ENCODE results near the gene HTT.

HTT gene

DNA sequence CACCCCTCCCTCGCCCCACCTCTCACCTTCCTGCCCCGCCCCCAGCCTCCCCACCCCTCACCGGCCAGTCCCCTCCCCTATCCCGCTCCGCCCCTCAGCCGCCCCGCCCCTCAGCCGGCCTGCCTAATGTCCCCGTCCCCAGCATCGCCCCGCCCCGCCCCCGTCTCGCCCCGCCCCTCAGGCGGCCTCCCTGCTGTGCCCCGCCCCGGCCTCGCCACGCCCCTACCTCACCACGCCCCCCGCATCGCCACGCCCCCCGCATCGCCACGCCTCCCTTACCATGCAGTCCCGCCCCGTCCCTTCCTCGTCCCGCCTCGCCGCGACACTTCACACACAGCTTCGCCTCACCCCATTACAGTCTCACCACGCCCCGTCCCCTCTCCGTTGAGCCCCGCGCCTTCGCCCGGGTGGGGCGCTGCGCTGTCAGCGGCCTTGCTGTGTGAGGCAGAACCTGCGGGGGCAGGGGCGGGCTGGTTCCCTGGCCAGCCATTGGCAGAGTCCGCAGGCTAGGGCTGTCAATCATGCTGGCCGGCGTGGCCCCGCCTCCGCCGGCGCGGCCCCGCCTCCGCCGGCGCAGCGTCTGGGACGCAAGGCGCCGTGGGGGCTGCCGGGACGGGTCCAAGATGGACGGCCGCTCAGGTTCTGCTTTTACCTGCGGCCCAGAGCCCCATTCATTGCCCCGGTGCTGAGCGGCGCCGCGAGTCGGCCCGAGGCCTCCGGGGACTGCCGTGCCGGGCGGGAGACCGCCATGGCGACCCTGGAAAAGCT, at the start of gene HTT, which contains the start of gene HTT-AS:
HTT (plus strand) TSS at position 604 of the 768 bp plus-strand sequence; CDS start at position 749, 145 bp downstream.
HTT-AS (minus strand) TSS at position 461 of the 768 bp plus-strand sequence.
- peak; percentile 84 to 98 for DNase-seq (ENCODE audit: low spot score in 2 of 2)
- in situ Hi-C loops (cut with MboI; ENCODE audit: low sequenced_read_pairs), result no loop called here
- Histone ChIP-seq H3K27me3 (ENCODE audit: low read depth) (no peaks in the 10 kb centered on the region), H3K4me3 (peak within 1 kb of the TSS; percentile 100), H3K9me3 (no peaks in the 10 kb centered on the region), H3K36me3 (replicated peaks) (no peaks in the 10 kb centered on the region), H3K4me1 (peaks cover 5% of the 10 kb centered on the region)

DNA sequence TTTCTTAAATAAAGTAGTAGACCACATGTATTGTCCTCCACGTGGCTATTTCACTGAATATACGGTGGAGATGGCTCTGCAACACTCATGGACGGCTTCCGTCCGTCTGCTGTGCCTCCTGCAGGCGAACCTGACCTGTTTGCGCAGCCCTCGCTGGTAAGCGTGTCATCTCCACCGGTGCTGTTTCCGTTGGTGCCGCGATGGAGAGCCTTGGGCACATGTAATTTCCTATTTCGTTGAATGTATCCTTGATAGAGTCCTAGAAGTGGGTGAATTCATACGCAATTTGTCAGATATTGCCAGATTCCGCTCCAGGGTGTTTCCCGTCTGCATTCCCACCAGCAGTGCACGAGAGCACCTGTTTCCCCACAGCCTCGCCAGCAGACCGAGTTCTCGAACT, 48.6 kb upstream of the HTT start:
- DNase-seq (ENCODE audit: low spot score in 2 of 2), result no peak
- Histone ChIP-seq H3K9me3 (no peaks in the 10 kb centered on the region), H3K4me3 (no peak overlapping the region), H3K4me1 (no peaks in the 10 kb centered on the region), H3K36me3 (replicated peaks) (no peaks in the 10 kb centered on the region), H3K27me3 (ENCODE audit: low read depth) (no peaks in the 10 kb centered on the region)
- in situ Hi-C loops (cut with MboI; ENCODE audit: low sequenced_read_pairs), result no loop called here

DNA sequence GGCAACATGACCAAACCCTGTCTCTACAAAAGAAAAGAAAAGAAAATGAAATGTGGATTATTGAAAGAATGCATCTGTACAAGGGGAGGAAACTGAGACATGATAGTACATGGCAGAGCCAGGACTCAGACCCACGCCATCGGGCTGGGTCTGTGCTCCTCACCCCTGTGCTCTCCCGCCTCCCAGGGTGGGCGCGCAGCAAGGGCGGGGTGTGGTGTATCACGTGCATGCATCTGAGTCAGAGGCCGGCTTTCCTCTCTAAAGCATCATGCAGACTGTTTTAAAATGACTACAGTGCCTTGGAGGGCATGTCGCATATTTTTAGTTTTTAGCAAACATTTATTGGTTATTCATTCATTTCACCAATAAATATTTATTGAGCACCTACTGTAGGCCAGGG, 47.9 kb upstream of the HTT start:
- DNase-seq (ENCODE audit: low spot score in 2 of 2), result no peak
- H3K36me3 ChIP-seq (replicated peaks), result no peaks in the 10 kb centered on the region
- in situ Hi-C loops (cut with MboI; ENCODE audit: low sequenced_read_pairs), result no loop called here
- no peak overlapping the region for H3K4me3 ChIP-seq
- no peaks in the 10 kb centered on the region for H3K27me3 ChIP-seq (ENCODE audit: low read depth)
- H3K9me3 ChIP-seq, result no peaks in the 10 kb centered on the region
- no peaks in the 10 kb centered on the region for H3K4me1 ChIP-seq

DNA sequence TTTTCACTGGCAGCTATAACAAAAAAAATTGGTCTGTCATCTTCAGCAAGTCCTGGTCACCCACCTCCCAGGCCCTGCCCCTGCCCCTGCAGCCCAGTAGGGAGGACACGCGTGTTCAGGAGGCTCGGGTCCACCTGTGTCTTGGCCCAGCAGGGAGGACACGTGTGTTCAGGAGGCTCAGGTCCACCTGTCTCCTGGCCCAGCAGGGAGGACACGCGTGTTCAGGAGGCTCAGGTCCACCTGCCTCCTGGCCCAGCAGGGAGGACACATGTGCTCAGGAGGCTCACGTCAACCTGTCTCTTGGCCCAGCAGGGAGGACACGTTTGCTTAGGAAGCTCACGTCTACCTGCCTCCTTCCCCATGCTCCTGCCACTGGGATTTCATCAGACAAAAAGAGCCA, 45.0 kb upstream of the HTT start:
- H3K4me1 ChIP-seq, result no peaks in the 10 kb centered on the region
- no peak overlapping the region for H3K4me3 ChIP-seq
- H3K36me3 ChIP-seq (replicated peaks), result no peaks in the 10 kb centered on the region
- no peaks in the 10 kb centered on the region; the same call in 1 of the 2 replicates for H3K27me3 ChIP-seq (ENCODE audit: low read depth)
- H3K9me3 ChIP-seq, result no peaks in the 10 kb centered on the region
- in situ Hi-C loops (cut with MboI; ENCODE audit: low sequenced_read_pairs), result no loop called here
- no peak for DNase-seq (ENCODE audit: low spot score in 2 of 2)

DNA sequence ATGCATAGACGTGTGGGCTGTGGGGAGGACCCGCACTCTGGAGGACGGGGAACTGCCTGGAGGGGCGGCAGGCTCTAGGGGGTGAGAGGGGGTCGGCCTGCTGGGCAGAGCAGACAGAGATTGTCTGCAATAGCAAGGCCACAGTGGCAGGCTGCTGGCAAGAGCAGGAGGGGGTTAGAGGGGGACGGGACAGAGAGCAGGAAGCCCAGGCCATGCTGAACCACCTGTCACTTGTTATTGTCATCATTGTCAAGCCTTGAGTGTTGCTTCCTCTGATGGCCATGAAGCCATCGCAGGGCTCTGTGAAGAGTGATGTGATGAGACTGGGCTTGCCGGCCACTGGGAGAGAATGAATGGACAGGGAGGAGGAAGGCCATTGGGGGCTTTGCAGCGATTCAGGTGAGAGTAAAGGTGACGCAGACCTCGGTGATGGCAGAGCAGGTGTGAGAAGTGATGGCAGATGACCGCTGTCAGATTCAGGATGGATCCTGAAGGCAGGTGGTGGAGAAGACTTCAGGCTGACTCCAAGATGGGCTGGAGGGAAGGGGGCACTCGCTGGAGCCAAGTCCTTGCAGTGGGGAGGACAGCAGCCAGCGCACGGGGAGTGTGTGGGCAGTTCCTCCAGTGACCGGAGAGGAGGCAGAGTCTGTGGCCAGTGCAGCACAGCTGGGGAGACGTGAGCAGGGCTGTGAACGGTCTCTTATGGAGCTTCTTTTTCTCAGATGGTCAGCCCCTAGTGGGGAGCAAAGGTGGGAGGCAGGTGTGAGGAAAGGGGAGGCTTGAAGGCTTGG, 43.7 kb upstream of the HTT start:
- H3K9me3 ChIP-seq, result no peaks in the 10 kb centered on the region
- no peaks in the 10 kb centered on the region; the same call in 1 of the 2 replicates for H3K27me3 ChIP-seq (ENCODE audit: low read depth)
- H3K4me3 ChIP-seq, result no peak overlapping the region
- in situ Hi-C loops (cut with MboI; ENCODE audit: low sequenced_read_pairs), result no loop called here
- no peak for DNase-seq (ENCODE audit: low spot score in 2 of 2)
- no peaks in the 10 kb centered on the region for H3K4me1 ChIP-seq
- H3K36me3 ChIP-seq (replicated peaks), result no peaks in the 10 kb centered on the region

DNA sequence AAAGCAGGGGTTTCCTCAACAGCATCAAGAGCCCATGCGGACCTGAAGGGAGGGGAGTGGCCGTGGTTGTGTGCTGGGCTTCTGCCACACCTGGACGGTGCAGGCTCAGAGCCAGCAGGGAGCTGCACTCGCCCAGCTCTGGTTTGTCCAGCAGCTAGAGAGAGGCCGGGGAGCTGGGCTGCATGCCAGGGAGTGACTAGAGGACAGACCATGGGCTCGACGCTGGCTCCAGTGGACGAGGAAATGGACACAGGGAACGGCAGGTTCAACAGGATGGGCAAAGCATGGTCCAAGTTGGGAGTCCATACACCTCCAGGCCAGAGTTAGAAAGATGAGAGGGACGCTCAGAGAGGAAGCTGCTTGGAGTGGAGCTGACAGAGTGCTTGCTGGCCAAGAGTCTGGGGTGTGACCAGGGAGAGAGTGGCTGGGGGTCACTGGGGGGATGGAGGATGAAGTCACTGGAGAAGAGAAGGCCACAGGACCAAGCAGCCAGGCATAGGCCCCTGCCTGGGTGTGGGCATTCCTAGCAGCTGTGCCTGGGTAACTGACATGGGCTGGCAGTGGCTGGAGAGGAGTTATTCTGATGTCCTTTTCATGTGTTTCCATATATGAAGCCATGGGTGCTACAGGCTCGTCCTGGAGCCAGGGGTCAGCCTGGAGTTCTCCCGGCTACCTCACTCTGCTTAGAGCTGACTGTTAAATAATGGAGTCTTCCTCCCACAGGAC, 43.0 kb upstream of the HTT start:
- in situ Hi-C loops (cut with MboI; ENCODE audit: low sequenced_read_pairs), result no loop called here
- no peaks in the 10 kb centered on the region for H3K36me3 ChIP-seq (replicated peaks)
- no peaks in the 10 kb centered on the region for H3K4me1 ChIP-seq
- no peaks in the 10 kb centered on the region for H3K9me3 ChIP-seq
- no peak for DNase-seq (ENCODE audit: low spot score in 2 of 2)
- H3K4me3 ChIP-seq, result no peak overlapping the region
- H3K27me3 ChIP-seq (ENCODE audit: low read depth), result no peaks in the 10 kb centered on the region; the same call in 1 of the 2 replicates

DNA sequence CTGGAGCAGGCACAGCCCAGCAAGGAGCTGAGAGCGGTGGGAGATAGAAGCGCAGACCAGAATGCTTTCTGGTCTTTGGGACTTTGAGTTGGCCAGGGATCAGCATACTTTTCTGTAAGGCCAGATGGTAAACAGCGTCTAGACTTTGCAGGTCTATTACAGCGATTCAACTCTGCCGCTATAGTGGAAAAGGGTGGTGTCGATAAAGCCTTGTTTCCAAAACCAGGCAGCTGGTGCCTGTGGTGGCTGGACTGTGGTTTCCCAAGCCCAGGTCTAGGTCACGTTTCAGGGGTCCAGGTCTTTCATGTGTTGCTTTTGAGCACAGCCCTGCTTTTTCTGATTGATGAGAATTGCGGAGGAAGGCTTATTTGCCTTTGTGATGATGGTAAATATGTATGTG, 40.2 kb upstream of the HTT start:
- DNase-seq (ENCODE audit: low spot score in 2 of 2), result no peak
- no peaks in the 10 kb centered on the region; the same call in 1 of the 2 replicates for H3K27me3 ChIP-seq (ENCODE audit: low read depth)
- in situ Hi-C loops (cut with MboI; ENCODE audit: low sequenced_read_pairs), result no loop called here
- no peaks in the 10 kb centered on the region for H3K36me3 ChIP-seq (replicated peaks)
- no peaks in the 10 kb centered on the region for H3K4me1 ChIP-seq
- H3K9me3 ChIP-seq, result no peaks in the 10 kb centered on the region
- no peak overlapping the region for H3K4me3 ChIP-seq

DNA sequence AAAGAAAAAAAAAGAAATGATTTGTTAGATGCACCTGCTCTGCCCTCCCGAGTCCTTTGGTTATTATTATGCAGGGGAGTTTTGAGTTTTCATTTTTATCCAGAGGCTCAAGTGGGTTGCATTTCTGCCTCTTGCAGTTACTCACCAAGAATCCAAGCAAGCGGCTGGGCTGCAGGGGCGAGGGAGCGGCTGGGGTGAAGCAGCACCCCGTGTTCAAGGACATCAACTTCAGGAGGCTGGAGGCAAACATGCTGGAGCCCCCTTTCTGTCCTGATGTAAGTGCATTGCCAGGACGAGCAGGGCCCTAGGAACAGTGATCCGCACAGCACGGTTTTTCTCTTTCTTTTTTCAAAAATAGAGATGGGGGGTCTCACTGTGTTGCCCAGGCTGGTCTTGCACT, 39.2 kb upstream of the HTT start:
- Histone ChIP-seq H3K36me3 (replicated peaks) (no peaks in the 10 kb centered on the region), H3K4me1 (no peaks in the 10 kb centered on the region), H3K27me3 (ENCODE audit: low read depth) (no peaks in the 10 kb centered on the region; the same call in 1 of the 2 replicates), H3K9me3 (no peaks in the 10 kb centered on the region), H3K4me3 (no peak overlapping the region)
- in situ Hi-C loops (cut with MboI; ENCODE audit: low sequenced_read_pairs), result no loop called here
- DNase-seq (ENCODE audit: low spot score in 2 of 2), result no peak

DNA sequence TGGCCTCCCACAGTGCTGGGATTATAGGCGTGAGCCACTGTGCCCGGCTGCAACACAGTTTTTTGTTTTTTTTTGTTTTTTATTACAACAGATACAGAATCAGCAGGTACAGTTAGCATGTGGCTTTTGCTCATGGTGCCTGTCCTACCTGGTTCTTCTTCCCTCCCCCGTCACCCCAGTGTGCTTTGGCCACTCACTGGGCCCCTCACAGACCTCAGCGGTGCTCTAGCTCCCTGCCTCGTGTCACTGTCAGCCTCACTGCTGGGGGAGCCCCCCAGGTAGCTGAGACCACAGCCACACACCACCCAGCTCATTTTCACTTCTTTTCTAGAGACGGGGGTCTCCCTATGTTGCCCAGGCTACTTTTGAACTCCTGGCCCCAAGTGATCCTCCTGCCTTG, 38.8 kb upstream of the HTT start:
- H3K36me3 ChIP-seq (replicated peaks), result no peaks in the 10 kb centered on the region
- H3K27me3 ChIP-seq (ENCODE audit: low read depth), result no peaks in the 10 kb centered on the region; the same call in 1 of the 2 replicates
- H3K4me1 ChIP-seq, result no peaks in the 10 kb centered on the region
- no peaks in the 10 kb centered on the region for H3K9me3 ChIP-seq
- no peak for DNase-seq (ENCODE audit: low spot score in 2 of 2)
- in situ Hi-C loops (cut with MboI; ENCODE audit: low sequenced_read_pairs), result no loop called here
- no peak overlapping the region for H3K4me3 ChIP-seq

DNA sequence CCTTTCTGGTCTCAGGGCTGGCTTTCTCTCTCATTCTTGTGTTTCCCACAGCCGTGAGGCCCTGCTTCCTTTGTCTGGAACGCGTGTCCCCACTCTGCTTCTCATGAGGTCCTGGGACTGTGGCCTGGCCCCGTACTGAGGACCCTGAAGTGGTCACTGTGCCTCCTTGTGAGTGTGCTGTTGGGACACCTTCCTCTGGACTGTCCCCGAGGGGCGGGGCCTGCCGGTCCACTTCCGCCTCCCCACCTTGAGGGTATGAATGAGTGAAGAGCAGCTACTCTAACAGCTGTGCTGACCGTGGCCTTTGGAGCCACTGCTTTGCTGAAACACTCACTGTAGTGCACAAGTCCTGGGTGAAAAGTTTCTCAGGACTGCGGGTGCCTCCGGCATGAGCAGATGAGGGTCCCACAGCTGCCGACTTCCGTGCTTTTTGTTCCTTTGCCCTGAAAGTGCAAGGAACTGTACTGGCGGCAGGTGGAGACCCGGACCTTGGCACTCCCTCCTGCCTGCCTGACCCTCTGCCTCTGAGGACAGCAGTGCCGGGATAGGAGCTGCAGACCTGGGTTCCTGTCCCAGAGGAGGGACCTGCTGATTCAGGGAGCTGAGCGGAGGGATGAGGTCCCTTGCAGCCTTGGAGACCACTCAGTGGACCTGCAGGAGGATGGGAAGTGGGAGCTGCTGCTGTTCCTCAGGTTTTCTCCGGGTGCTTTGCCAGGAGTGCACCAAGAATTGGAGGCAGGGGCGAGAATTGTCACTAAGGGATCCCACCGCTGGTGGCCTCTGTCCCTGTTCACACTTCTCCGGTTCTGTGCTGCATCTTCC, 38.1 kb upstream of the HTT start:
- H3K4me1 ChIP-seq, result no peaks in the 10 kb centered on the region
- no peaks in the 10 kb centered on the region for H3K9me3 ChIP-seq
- H3K36me3 ChIP-seq (replicated peaks), result no peaks in the 10 kb centered on the region
- in situ Hi-C loops (cut with MboI; ENCODE audit: low sequenced_read_pairs), result no loop called here
- DNase-seq (ENCODE audit: low spot score in 2 of 2), result no peak
- no peaks in the 10 kb centered on the region; the same call in 1 of the 2 replicates for H3K27me3 ChIP-seq (ENCODE audit: low read depth)
- H3K4me3 ChIP-seq, result no peak overlapping the region

DNA sequence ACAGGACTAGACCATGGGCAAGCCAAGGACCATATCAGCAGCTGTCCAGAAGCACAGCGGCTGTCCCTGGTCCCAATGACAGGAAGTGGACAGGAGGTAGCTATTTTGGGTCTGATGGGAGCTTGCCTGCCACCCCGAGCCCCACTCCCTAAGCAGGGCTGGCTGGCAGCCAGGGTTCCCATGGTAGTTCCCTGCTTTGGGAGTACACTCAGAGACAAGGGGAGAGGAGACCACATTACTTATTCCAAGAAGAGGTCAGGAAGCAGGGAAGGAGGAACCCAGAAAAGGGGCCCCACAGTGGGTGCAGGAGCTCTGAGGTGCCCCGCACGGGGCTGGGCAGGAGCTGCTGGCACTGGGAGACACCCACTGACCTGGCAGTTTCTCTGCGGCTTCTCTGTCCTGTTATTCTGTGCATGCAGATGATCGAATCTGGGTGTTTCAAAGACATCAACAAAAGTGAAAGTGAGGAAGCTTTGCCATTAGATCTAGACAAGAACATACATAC, 36.5 kb upstream of the HTT start:
- Histone ChIP-seq H3K27me3 (ENCODE audit: low read depth) (no peaks in the 10 kb centered on the region; the same call in 1 of the 2 replicates), H3K4me3 (no peak overlapping the region), H3K4me1 (no peaks in the 10 kb centered on the region), H3K9me3 (no peaks in the 10 kb centered on the region), H3K36me3 (replicated peaks) (no peaks in the 10 kb centered on the region)
- no peak for DNase-seq (ENCODE audit: low spot score in 2 of 2)
- in situ Hi-C loops (cut with MboI; ENCODE audit: low sequenced_read_pairs), result no loop called here

DNA sequence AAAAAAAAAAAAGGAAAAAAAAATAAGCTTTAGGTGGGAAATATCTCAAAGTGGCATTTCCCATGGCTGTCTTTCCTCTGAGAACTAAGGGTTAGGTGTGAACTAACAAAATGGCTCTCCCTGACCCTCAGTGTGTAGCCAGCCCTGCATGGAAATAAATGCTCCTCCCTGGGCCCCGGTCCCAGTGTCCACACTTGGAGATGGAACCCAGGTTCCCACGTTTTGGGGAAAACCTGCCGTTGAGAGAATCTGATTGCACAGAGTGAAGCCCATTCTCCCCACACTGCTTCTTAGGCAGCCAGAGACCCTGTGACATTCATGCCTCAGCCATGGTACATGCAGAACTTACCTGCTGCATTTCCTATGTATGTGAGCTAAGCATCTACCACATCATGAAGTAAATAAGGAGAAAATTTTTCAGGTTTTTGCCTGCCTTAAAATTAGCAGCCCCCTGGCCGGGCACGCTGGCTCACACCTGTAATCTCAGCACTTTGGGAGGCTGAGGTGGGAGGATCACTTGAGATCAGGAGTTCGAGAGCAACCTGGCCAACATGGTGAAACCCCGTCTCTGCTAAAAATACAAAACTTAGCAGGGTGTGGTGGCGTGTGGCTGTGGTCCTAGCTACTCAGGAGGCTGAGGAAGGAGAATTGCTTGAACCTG, 34.6 kb upstream of the HTT start:
- no peak for DNase-seq (ENCODE audit: low spot score in 2 of 2)
- H3K36me3 ChIP-seq (replicated peaks), result no peaks in the 10 kb centered on the region
- H3K9me3 ChIP-seq, result no peaks in the 10 kb centered on the region
- no peaks in the 10 kb centered on the region for H3K4me1 ChIP-seq
- no peaks in the 10 kb centered on the region for H3K27me3 ChIP-seq (ENCODE audit: low read depth)
- in situ Hi-C loops (cut with MboI; ENCODE audit: low sequenced_read_pairs), result no loop called here
- H3K4me3 ChIP-seq, result no peak overlapping the region

All from HAP-1 (cell line).